ENCODE measurements around the gene CNPY2.

Gene CNPY2

DNA sequence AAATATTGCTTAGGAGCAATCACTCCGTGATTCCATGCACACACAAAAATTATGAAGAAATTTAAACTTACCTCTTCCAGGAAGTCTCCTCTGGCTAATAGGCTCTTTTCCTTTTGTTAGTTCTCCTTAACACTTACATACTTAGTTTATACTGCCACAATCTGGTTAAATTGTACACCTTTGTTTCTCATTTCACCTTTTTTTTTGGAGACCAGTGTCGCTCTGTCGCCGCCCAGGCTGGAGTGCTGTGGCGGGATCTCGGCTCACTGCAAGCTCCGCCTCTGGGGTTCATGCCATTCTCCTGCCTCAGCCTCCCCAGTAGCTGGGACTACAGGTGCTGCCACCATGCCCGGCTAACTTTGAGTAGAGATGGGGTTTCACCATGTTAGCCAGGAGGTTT, 55.4 kb downstream of the CNPY2 start:
- in situ Hi-C loops (cut with MboI; ENCODE audit: low sequenced_read_pairs), result no loop called here
